HG03280 (cell line): ENCODE data around the gene PAPPA2.
"Not testable (repeated sequence)": the region's sequence is repeated elsewhere in the genome, so short reads cannot be mapped to it uniquely, and the experiment has no call there.

ENCODE experiments used
- ATAC-seq: cut with Tn5 transposase; IDR thresholded peaks from one replicate; pipeline ENCODE4 v1.9.1; 2021; ENCODE audit warnings: mild to moderate bottlenecking, moderate library complexity; ENCODE audit not compliant: unreplicated experiment

Gene PAPPA2

GRCh38 chr1:176545034-176545639, 82.2 kb downstream of the PAPPA2 start:
- no peak for ATAC-seq

DNA sequence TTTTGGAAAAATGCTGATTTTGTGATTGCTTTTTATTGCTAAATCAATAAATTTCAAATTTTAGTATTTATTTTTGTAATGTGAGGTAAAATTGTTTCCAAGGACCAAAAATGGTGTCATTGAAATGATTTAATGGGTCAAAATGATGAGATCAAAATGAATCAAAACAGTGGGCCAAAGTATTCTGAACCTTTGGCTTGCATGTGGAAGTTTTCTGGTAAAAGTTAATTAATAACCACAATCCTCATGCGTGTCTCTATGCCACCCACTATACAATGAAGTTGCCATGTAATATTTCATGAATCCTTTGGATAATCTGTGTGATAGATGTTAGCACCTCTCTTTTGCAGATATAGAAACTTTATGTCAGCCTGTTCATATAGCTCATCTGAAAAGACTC, 83.8 kb downstream of the PAPPA2 start:
- no peak for ATAC-seq

DNA sequence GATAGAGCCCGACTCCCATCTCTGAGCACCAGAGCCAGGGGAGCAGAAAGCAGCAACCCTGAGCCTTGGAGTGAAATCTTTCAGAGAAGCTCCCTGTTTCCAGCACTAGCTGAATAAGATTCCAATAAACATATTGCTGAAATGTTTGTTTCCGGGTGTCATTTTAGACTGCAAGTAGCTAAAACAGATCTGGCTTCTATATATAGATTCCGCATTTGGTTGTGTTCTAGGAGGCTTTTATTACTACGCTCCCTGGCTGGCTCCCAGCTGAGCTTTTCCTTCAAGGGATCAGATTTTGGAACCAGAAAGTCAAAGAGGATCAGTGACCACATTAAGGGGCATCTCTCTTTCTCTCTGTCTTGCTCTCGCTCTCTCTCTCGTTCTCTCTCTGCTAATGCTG, 88.2 kb downstream of the PAPPA2 start:
- ATAC-seq: no peak

DNA sequence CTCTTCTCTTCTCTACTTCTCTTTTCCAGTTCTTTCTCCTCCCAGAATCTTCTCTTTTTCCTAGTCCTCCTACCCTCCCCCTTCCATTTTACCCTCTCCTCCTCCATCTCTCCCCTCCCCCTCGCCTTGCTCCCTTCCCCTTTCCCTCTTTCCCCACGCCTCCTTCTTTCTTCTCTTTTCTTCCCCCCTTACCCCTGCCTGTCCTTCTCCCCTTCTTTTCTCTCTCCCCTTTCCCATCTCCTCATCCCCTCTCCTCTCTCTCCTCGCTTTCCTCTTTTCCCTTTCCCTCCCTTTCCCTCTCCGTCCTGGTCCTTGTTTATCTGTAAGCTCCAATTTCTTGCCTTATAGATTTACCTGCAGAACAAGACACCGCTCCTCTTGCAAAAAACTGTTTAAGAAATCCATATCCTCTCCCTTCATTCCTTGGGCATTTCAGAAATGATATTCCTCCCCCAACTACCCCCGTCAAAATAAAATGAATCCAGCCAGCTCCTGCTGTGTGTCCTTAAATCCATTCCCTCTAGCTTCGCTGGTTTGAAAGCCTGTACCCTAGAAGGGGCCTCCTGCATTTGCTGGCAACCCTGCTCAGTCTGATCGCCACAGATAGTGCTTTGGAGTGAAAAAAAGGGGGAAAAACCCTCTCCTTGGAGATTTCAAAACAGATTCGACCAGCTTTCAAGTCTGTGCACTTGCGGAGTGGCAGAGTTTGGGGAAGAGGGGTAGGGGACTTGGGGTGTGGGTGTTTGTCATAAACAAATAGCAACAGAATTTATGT, 89.4 kb downstream of the PAPPA2 start:
- no peak for ATAC-seq

GRCh38 chr1:176552999-176553398, 90.0 kb downstream of the PAPPA2 start:
- no peak for ATAC-seq

- no peak for ATAC-seq
These were observed 93.3 kb downstream of the PAPPA2 start for GRCh38 chr1:176556288-176556687.

GRCh38 chr1:176557543-176558258, 94.7 kb downstream of the PAPPA2 start:
- no peak for ATAC-seq

- ATAC-seq: no peak
These were observed 95.6 kb downstream of the PAPPA2 start for GRCh38 chr1:176558561-176558960.

DNA sequence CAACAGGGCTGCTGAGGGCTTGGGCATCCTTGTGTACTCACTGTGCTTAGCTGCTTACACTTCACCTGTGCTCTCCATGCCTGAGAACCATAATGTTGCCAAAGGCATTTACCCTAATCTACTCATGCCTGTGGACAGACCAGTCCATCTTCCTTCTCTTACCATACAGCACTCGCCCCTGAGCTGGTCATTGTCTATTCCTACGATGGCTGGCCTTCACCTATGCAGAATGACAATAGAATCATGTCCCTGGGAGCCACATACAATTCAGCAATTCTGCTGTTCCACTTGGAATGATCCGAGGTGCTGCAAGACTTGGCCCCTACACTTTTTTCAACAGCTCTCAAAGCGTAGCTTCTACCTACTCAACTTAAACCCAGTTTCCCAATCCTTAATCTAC, 96.5 kb downstream of the PAPPA2 start:
- no peak for ATAC-seq

DNA sequence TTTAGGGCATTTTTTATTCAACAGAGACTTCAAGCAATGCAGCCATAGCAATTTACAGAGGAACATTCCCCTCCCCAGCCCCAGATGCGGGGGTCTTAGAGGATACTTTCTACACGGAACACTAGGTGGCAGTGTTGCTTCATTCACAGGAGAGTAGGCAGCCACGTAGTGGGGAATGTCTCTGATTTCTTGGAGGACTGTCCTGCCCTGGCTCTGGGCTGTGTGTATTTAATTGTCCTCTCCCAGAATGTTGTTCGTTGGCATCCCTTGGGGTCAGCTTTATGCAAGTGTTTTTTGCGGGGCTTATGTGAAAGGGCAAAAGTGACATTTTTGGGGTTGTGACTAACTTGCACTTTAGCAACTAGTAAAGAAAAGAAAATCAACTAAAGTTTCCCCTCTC, 96.9 kb downstream of the PAPPA2 start:
- no peak for ATAC-seq

- no peak for ATAC-seq
These were observed 97.7 kb downstream of the PAPPA2 start for GRCh38 chr1:176560681-176561080.

- ATAC-seq: not testable (repeated sequence)
These were observed 98.8 kb downstream of the PAPPA2 start for GRCh38 chr1:176561761-176562160.

DNA sequence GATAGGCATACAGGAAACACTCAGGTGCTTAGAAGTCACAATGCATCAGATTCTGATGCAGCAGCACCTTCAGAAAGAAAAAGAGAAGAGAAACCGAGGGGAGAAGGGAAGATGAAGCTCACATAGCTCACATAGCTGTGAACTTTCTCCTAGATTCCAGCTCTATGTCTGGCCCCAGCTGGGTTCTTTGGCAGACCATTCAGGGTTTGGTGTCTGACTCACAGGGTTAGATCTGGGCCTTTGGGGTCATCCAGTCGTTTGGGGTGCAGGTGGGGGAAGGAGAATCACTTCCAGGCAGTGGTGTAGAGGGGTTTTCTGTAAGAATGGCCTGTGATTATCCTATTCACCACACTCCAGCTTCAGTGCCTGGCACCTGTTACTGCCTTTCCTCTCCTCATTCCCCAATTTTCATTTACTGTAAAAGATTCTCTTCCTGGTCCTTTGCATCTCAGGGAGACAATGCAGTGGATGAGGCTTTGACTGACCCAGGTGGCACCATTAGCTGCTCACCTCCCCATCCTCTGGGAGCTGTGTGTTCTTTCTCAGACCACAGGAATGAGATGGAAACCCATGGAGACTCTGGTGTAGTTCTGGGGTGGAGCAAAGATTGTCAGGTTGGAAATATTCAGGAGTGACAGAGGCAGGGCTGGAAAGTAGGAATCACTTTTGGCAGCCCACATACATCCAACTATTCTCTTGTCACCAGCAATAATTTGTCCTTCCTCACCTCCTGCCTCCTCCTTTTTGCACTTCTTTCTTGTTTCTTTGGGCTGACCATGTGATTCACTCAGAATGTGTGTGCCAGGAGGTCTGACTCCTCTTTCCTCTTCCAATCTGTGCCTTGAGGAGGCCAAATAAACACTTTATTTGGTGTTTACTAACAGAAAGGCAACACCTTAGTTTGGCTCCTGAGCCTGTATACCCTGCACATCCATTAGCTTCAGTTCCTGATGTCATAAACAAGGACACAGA, 103.3 kb downstream of the PAPPA2 start:
- ATAC-seq: no peak

DNA sequence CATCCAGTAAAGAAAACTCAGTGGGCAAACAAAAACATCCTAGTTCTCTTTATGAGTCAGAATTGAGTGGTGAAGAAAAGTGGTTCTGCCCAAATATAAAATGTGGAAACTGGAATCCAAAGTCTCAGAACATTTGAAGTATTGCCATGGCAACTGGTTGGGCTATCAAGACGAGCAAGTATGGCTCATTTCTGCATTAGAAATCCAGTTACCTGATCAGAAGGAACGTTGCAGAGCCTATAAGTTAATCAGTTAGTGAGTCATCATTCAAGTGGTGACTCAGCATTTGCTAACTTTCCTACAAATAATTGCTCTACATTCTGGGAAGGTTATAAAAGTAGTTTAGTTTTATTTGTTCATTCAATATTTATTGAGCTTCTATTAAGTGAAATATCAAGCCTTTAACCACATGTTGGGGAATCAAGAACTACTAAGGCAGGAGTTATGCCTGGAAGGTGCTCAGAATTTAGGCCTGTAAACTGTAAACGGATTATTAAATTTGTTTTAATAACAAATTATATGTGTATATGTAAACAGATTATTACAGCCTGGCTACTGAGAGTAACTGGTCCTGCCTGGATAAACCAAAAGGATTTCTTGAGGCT, 104.3 kb downstream of the PAPPA2 start:
- ATAC-seq: no peak

DNA sequence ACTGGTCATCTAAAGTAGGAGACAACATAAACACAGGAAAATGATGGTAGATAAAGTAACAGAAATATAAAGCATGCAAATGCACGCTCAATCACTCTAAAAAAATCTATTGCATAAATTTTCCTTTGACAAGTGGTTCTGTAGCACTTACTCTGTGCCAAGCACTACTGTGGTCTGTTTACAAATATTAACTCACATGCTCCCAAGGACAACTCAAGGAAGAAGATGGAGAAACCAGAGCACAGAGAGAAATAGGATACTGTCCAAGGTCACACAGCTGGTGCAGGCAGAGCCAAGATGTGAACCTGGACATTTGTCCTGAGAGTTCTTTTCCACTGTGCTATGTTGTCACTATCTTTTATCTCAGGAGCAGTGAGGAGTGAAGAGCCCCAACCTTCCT, 105.2 kb downstream of the PAPPA2 start:
- no peak for ATAC-seq

- no peak for ATAC-seq
These were observed 111.8 kb downstream of the PAPPA2 start for GRCh38 chr1:176574756-176575155.

DNA sequence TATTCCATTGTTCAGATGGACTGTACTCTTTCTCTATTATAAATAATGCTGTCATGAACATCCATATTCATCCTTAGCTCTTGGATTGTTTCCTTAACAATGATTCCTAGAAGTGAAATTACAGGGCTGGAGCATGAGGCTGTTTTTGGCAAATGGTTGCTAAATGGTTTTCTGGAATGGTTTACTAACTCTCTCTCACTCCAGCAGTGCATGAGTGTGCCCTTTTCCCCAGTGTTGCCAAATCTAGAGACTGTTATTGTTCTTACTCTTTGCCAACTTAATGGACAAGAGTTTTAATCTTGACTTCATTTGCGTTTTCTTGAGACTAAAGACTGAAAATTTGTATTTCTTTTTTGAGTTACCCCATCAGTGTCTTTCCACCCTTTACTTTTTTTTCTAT, 113.0 kb downstream of the PAPPA2 start:
- no peak for ATAC-seq

DNA sequence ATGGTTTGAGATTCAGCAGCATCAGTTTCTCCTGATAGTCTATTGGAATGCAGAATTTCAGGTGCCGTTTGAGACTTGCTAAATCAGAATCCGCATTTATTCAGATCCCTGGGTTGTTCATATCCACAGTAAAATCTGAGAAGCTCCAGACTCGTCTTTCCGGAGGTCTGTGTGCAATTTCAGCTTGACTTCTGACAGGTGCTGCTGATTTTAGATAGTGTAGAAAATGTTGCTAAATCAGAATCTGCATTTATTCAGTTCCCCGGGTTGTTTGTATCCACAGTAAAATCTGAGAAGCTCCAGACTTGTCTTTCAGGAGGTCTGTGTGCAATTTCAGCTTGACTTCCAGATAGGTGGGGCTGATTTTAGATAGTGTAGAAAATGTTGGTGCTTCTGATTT, 113.7 kb downstream of the PAPPA2 start:
- no peak for ATAC-seq

- no peak for ATAC-seq
These were observed 114.7 kb downstream of the PAPPA2 start for GRCh38 chr1:176577646-176578197.

GRCh38 chr1:176579087-176579486, 116.1 kb downstream of the PAPPA2 start:
- no peak for ATAC-seq
